ENCODE measurements around the gene WDR74.

GRCh38 chr11:62804310-62805075, 34.9 kb downstream of the WDR74 start:
- TF ChIP-seq CTCF (IDR thresholded peaks at IDR 0.05; ENCODE audit: low read depth, low read length) (no peak), EZH2phosphoT487 (IDR thresholded peaks at IDR 0.05; ENCODE audit: low read depth) (no peak)

Measured in OCI-LY3 (cell line).